NT2/D1 (cell line): Measurements from ENCODE around the gene PHAX.

Experiments
- SUZ12 ChIP-seq: IDR thresholded peaks from 2 replicates; pipeline ENCODE4 v1.6.1; 2011; ENCODE audit not compliant: insufficient read length, insufficient read depth; ENCODE audit errors: extremely low read depth
- YY1 ChIP-seq: IDR thresholded peaks from 2 replicates; pipeline ENCODE4 v1.6.1; 2011; ENCODE audit not compliant: insufficient read length, insufficient read depth
- ZNF274 ChIP-seq: IDR thresholded peaks from 2 replicates; pipeline ENCODE4 v1.6.1; 2011; ENCODE audit warnings: mild to moderate bottlenecking, low read depth, low read length

DNA sequence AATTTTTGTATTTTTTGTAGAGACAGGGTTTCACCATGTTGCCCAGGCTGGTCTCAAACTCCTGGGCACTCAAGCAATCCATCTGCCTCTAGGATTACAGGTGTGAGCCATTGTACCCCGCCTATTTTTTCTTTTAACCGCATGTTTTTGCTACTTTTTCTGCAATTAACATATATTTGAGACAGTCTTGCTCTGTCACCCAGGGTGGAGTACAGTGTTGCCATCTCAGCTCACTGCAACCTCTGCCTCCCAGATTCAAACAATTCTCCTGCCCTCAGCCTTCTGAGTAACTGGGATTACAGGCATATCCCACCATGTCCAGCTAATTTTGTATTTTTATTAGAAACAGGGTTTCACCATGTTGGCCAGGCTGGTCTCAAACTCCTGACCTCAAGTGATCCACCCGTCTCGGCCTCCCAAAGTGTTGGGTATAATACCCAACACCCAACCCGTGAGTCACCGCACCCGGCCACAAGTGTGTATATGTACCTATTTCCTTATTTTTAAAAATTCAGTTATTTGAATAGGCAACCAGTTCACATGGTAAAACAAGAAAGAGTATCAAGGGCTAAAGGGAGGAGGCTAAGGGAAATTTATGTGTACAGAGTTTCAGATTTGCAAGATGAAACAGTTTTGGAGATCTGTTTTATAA, 13.3 kb downstream of the PHAX start:
- no peak for TF ChIP-seq ZNF274
- TF ChIP-seq SUZ12 = no peak
- no peak for TF ChIP-seq YY1
